IPS-NIHi11 (cell line): ENCODE results near the gene TOX2.

Experiments used
- DNase-seq: peaks from one replicate; pipeline ENCODE4 v3.0.0; 2012; ENCODE audit warnings: mixed read lengths, low spot score

The TOX2 gene

GRCh38 chr20:43976547-43976946 lies 61.9 kb downstream of the TOX2 start:
- no peak for DNase-seq

DNA sequence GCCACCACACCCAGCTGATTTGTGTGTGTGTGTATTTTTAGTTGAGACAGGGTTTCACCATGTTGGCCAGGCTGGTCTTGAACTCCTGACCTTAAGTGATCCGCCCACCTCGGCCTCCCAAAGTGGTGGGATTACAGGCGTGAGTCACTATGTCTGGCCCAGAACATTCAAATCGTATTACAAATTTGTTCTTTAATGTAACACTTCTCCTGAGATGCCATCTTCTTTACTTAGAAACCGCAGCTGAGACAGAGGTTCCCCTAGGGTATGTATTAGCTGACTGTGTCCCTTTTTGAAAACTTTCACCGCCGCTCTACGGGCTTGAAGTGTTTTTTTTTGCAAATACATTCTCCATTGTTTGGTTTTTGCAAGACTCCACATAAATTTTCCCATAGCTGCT lies 62.6 kb downstream of the TOX2 start:
- DNase-seq: no peak

- no peak for DNase-seq
These were observed 63.3 kb downstream of the TOX2 start for GRCh38 chr20:43977962-43978361.

GRCh38 chr20:43979576-43980105 lies 65.0 kb downstream of the TOX2 start:
- DNase-seq: no peak

GRCh38 chr20:43981540-43981939 lies 66.9 kb downstream of the TOX2 start:
- no peak for DNase-seq

- DNase-seq: no peak
These were observed 67.4 kb downstream of the TOX2 start for GRCh38 chr20:43982016-43982415.

- DNase-seq: no peak
These were observed 68.2 kb downstream of the TOX2 start for GRCh38 chr20:43982886-43983285.

- DNase-seq: no peak
These were observed 68.7 kb downstream of the TOX2 start for GRCh38 chr20:43983359-43983758.

DNA sequence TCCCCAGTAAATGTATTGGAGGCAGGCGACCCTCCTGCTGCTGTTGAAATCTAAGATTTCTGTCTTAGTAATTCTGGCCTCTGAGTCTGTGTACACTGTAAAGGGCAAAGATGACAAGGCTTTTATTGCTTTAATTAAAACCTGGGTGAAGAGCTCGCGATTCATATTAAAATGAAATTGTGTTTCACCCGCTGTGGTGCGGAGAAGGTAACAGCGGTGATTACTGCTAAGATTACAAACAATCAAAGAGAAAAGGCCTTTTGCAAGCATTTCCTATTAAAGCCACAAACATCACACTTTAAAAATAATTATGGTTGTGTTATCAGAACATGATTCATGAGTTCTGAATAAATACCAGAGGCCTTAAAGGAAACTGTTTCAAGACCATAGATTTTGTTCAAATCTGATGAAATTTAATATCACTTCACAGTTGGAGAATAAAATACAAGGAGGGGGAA lies 69.3 kb downstream of the TOX2 start:
- DNase-seq: no peak

GRCh38 chr20:43984587-43984986 lies 69.9 kb downstream of the TOX2 start:
- no peak for DNase-seq

- no peak for DNase-seq
These were observed 70.5 kb downstream of the TOX2 start for GRCh38 chr20:43985121-43985520.

GRCh38 chr20:43985608-43986316 lies 71.1 kb downstream of the TOX2 start:
- no peak for DNase-seq

DNA sequence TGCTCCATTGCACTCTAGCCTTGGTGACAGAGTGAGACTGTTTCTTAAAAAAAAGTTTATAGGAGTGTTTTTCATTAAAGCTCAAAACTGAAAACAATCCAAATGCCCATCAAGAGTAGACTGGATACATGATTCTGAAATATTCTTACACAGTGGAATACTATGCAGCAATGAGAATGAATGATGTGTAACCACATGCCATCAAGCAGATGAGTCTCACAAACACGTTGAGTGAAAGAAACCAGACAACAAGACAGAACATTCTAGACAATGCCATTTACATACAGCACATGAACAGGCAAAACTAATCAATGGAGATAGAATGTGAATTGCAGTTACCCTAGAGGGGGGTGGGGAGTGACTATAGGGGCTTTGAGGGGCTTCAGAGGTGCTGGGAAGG lies 72.4 kb downstream of the TOX2 start:
- no peak for DNase-seq

GRCh38 chr20:43987531-43987930 lies 72.9 kb downstream of the TOX2 start:
- DNase-seq: no peak

GRCh38 chr20:43988451-43988850 lies 73.8 kb downstream of the TOX2 start:
- DNase-seq: no peak

- no peak for DNase-seq
These were observed 74.2 kb downstream of the TOX2 start for GRCh38 chr20:43988867-43989266.

DNA sequence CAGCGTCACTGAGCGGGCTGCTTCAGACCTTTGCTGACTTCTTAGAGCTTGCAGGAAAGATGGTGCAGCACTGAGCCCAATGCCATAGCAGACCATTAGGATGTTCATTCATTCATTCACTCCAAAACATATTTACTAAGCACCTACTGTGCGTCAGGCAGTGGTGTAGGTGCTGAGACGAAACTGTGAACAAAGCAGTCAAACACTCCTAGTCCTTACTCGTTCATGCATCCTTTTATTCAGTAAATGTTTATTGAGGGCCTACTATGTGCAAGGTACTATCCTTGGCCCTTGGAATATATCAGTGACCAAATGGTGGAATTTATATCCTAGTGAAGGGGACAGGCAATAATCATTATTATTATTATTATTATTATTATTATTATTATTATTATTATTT lies 76.6 kb downstream of the TOX2 start:
- DNase-seq: no peak

DNA sequence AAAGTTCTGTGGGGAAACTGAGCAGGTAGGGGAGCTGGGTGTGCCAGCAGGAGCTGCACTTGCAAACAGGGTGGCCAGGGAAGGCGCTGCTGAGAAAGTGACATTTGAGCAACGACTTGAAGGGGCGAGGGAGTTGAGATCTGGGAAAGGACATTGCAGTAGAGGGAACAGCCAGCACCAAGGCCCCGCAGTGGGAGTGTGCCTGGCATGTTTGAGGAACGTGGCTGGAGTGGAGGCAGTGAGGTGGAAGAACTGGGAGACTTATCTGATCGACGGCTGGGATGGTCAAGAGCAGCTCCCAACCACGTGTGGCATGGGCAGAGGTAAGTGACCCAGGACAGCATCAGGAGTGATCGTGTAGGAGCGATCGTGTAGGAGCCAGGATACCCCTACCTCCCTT lies 77.3 kb downstream of the TOX2 start:
- DNase-seq: no peak

DNA sequence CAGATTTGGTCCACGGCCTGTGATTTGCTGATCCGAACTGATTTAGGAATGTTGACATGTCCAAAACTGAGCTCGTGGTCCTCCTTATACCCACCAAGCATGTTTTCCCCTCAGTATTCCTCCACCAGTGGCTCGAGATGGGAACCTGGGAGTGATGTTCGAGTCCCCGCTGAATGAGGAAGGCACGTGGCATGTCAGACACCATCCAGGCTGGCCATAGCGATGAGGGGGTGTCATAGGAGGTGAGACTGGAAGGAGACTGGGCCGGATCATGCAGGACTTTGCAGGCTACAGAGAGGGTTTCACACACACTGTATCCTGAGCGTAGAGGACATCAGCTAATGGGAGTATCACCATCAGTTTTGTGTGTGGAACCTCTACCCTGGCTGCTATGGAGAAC lies 78.2 kb downstream of the TOX2 start:
- no peak for DNase-seq

- no peak for DNase-seq
These were observed 78.9 kb downstream of the TOX2 start for GRCh38 chr20:43993560-43993959.

- no peak for DNase-seq
These were observed 79.9 kb downstream of the TOX2 start for GRCh38 chr20:43994486-43995100.

DNA sequence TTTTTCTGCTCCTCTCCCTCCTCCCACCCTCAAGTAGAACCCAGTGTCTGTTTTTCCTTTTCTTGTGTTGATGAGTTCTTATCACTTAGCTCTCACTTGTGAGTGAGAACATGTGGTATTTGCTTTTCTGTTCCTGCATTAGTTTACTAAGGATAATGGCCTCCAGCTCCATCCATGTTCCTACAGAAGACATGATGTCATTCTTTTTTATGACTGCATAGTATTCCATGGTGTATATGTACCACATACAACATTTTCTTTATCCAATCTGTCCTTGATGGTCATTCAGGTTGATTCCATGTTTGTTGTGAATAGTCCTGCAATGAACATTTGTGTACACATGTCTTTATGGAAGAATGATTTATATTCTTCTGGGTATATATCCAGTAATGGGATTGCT lies 81.0 kb downstream of the TOX2 start:
- no peak for DNase-seq

- DNase-seq: no peak
These were observed 81.7 kb downstream of the TOX2 start for GRCh38 chr20:43996240-43996930.
